GM23248 (cell line): Measurements from ENCODE around the gene SH3D19.

ENCODE experiments used
- EZH2 ChIP-seq: fragments of 200-600 bp; sonication (generic); IDR thresholded peaks from 2 replicates; pipeline ENCODE4 v1.6.1; 2018; ENCODE audit warnings: antibody characterized with exemption, mild to moderate bottlenecking; ENCODE audit not compliant: insufficient read depth, poor library complexity, severe bottlenecking
- EZH2phosphoT487 ChIP-seq: fragments of 200-600 bp; sonication (generic); IDR thresholded peaks from 2 replicates; pipeline ENCODE4 v1.6.1; 2018; ENCODE audit warnings: antibody characterized with exemption, moderate library complexity, mild to moderate bottlenecking, low read depth; ENCODE audit not compliant: insufficient read depth

DNA sequence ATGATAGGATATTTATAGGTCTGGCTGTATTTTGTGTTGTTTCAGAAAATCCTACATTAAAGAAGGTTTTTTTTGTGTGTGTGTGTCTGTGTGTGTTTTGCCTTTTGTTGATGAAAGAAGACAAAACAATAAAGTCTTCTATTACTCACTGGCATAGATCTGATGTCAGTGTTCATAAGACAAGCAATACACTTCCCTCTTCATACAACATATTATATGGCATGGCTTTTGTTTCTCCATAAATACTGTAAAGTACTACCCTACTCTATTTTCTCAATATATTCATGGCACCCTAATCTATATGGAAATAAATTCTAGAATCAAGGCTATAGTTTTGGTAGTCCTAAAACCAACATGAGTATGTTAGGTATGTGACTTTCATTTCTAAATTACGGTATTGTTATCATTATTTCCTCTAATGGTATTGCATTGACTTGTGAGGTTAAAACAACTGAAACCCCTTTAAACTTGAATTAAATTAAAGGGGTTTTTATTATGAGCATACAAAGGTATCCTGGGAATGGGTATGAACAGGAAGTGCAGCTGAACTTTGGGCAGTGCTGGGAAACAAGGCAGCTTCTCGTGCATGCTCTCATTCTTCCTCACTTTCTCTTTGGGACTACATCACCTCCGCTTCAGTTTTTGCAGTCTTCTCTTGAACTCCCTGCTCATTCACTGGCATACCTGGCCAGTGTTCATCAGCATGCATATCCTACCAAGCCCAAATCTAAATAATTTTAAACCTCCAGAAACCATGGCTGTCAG lies 119.0 kb downstream of the SH3D19 start:
- TF ChIP-seq EZH2 (no peak), EZH2phosphoT487 (no peak)
